ENCODE measurements around the gene GAREM1.
A peak's percentile ranks its signal among the peaks of the same experiment; 100 is the strongest.
"Not testable (repeated sequence)": the region's sequence is repeated elsewhere in the genome, so short reads cannot be mapped to it uniquely, and the experiment has no call there.

The GAREM1 gene

DNA sequence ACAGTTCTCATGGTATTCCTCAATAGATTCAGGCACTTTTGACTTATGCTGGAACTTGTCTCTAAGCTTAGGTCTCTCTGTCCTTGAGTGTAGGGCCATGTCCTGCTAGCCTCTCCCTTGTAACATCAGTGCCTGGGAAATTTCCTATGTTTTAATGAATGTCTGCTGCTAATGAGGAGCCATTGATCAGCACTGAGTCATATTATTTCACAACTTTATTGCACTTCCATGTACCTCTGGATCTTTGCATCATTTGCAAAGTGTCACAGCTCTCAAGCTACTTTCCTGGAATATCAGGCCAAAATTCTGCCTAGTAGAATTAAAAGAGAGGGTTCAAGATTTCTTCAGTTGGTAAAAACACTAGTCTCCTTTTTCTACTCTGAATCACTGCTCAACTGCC is 102.5 kb downstream of the GAREM1 start:
- peak; percentile 66 for DNase-seq (ENCODE audit: low spot score)

DNA sequence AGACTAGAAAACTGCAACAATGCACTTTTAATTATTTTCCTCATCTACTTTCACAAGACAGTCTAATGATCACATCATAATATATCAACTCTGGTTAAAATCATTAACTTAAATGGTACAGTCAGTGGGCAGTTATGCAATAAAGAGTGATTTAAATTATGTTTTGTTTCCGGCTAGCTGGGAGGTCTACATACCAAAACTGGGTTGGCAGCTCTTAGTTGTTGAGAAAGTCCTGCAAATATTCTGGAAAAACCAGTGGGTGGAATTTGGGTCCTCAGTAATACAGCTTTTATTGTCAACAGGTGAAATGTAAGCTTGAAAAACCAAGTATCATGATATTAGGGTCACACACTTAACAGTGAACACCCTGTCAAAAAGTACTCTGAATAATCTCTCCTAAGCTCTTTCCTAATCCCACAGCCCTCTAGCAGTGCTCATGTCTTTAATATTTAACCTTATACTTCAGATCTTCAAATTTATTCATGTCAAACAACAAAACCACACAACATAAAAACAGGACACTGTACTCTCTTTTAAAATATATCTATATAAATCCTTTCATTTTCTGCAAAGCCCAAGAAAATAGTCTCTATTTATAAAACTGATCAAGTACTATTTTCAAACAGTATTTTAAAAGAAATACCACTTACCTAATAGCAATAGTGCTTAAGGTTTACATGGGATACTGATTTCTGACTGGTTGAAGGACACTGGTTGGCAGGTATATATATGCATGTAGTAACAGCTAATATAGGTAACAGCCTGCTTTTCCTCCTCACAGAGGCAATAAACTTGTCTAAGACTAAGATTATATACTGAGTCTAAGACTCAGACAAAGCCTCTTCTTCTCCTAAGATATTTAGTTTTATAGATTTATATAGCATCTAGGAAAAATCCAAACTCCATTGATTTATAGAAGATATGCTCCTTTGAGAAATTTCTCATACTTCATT is 103.8 kb downstream of the GAREM1 start:
- peak; percentile 61 for DNase-seq (ENCODE audit: low spot score)

DNA sequence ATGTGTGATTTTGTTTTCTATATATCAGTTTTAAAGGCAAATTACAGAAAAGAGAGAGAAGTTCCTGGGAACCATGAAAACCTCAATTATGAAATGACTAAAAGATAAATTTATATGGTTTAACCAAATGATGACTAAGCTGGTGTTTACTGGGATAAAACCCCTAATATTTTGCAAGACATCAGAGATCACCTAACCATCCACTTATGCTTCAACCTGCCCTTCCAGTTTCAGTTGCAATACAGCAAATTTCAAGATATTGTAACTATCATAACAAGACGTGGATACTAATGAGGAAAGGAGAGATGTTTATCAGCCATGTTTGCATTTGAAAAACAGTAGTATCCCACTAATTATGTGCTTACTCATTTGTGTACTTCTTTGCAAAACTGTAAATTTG is 108.2 kb downstream of the GAREM1 start:
- DNase-seq (ENCODE audit: low spot score) = no peak

DNA sequence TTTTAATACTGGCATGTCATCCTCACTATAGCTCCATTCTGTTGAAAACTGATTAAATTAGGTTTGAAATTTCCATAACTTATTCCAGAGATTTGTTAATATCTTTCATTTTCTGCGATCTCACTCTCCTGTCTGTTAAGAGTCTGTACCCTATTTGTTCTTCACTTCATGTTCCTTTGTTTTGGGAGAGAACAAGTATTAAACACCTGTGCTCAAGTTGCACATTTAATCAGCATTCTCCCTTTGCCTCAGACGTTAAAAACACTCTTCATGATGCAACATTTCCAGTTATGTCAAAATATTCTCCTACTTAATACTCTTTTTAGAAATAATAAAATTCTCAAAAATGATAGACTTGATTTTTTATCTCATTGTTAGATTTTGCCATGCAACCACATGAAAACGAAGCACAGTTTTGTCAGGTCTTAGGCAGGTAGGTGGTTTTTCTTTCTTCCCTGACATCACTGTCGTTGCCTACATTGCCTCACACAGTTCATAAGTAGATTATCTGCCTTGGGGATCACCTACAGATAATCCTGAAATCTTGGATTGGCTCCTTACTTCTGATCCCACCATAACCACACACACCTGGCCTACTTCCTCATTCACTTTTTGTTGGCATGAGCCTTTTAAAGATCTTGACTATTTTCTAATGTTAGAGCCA is 109.9 kb downstream of the GAREM1 start:
- no peak for DNase-seq (ENCODE audit: low spot score)

DNA sequence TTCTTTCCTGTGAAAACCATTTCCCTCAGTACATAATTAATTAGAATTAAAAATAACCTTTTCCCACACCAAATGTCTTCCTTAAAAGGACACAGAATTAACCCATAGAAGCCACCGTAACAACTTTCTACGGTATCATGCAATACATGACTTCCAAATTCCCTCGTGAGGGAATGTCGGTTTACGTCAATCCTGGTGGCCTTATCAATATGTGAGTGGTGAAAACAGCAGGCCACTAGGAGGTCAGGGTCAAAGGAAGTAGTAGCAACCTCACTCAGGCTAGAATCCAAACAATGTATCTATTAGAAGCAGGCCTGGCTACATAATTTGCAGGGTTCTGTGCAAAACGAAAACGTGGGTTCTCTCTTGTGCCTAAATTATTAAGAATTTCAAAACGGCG is 112.2 kb downstream of the GAREM1 start:
- DNase-seq (ENCODE audit: low spot score) = no peak

DNA sequence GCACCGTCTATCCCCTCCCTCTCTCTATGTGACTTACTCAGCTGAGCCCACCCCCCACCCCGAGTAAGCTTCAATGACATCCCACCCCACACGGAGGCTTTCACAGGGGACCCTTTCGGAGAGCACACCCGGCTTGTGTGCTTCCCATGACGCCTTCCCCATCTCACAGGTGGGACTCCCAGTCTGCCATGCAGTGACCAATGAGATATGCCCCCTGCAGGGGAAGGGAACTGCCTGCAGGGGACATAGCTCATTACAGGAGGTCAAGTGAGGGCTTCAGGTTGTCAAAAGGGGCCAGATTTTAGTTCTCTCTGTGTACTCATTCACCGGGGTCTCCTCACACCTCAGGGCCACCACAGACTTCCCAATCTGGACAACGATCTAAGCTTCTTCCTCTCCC is 112.6 kb downstream of the GAREM1 start:
- no peak for DNase-seq (ENCODE audit: low spot score)

DNA sequence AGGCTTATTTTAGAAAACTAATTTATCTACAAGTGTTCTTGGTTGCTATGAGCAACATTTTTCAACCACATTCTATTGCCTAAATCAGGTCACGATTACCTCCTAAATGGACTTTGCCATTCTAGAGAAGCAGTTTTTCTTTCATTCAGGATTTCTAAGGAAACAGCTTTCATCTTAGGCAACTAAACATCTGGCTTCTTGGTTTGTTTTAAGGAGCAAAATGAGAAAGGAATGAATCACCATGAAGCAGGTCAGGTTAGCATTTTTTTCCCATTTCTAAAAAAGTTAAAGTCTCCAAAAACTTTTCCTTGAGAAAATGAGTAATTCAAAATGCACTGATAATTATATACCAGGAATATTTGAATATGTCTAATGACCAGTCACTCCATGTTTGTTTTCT is 114.8 kb downstream of the GAREM1 start:
- DNase-seq (ENCODE audit: low spot score) = no peak

DNA sequence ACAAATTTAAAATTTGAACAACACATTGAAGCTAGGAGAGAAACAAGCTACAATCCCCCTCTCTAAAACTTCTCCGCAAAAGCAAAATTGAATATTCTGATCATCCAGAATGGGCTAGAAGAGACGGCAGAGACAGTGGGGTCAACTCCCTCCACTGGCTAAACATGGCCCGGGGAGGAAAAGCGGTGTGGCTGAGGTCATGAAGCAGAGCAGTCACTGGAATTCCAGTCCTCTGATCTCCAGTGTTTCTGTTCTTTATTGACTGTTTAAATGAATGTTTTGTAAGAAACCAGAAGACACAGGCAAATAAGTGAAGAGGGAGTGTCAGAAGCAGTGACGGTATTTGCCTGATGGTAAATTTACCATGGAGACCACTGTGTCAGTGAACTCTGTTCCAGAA is 116.2 kb downstream of the GAREM1 start:
- DNase-seq (ENCODE audit: low spot score) = no peak

DNA sequence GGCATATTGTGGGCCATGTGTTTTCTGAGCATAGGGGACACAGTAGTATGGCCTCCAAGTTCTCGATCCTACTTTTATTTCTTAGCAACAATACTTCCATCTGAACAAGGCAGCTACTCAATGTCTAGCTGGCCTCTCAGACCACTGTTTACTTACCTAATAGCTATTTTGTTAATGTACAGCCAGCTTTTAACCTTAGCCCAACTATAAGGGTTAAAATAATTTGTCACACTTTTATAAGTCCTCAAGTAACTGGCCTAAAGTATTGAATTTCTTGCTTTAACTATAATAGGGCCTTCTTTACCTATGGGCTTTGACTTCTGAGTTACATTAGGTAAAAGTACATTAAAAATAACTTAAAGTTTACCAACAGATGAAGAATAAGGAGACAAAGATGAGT is 117.4 kb downstream of the GAREM1 start:
- DNase-seq (ENCODE audit: low spot score) = no peak

DNA sequence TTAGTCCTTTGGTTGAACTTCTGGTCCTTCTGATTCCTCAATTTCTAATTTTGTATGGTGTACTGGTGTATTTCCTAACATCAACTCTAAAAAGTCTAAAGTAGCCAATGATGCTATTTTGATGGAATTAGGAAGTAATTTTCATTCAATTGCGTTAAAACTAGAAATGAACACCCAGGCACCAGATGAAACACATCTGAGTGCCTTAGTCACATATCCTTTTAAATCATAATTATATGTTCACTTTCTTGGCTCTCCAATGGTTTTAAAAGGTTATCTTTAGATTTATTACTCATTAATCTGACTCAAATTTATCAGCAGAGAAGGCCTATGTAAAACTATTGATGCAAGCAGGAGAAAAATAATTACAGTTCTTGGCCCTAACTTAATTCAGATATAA is 119.7 kb downstream of the GAREM1 start:
- no peak for DNase-seq (ENCODE audit: low spot score)

DNA sequence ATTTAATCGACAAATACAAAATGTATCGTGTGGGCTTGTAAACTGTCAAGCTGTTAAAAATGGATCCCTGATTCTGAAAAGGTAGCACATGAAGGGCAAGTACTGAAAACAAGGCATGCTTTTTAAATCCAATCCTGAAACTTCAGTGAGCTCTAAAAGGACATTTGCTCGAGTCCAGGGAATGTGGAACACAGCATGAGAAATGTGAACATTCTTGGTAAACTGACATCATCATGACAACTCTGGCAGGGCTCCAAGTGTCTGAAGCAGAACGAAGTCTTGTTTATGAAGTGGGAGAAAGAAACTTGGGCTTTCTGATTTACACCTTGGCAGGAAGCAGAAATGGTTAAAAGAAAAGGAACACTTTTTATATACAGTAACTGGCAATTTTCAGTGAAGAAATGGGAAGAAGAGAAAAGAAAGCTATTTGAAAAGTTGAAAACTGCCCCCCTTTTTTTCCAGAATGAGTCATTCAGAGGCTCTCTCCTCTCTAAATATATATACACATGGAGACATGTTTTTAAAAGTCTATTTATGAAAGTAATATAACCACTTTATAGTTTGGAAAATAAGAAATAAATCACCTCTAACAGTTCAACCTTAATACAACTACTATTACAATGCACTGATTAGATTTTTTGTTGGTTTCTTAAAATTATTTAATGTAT is 120.8 kb downstream of the GAREM1 start:
- DNase-seq (ENCODE audit: low spot score) = peak; percentile 90

DNA sequence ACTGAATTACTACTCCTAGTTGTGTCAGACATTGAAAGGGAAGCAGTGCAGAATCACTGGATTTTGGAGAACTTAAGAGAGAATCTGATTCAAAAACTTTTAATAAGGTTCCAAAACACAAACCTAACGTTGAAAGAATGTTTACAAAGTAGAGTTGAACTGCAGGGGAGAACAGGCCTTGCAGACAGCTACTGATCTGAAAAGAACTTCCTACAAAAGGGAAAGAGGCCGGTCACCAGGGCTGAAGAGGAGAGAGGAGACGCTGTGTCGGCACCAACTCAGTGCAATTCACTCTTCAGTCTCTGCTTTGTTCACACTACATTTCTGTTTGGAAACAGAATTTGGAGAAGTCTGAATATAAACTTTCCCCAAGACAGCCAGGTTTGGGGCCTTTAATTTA is 124.0 kb downstream of the GAREM1 start:
- DNase-seq (ENCODE audit: low spot score) = no peak

DNA sequence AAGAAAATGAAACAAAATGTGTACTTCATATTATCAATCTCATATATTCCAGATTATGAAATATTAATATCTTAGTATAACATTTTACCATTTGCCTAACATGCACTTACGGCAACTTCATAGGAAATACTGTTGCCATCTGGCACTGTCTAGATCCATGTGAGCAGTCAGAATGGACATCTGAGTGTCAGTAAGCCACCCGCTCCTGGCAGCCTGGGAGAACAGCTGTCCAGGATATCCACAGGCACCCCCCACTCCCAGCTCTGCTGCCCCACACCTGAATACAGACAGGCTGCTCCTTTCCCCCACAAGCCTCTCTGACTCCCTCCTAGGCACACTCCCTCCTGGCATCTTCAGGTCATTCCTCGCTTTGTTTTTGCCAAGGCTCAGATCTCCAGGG is 127.0 kb downstream of the GAREM1 start:
- no peak for DNase-seq (ENCODE audit: low spot score)

DNA sequence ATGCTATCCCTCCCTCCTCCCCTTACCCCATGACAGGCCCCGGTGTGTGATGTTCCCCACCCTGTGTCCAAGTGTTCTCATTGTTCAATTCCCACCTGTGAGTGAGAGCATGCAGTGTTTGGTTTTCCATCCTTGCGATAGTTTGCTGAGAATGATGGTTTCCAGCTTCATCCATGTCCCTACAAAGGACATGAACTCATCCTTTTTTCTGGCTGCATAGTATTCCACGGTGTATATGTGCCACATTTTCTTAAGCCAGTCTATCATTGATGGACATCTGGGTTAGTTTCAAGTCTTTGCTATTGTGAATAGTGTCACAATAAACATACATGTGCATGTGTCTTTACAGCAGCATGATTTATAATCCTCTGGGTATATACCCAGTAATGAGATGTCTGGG is 129.6 kb downstream of the GAREM1 start:
- not testable (repeated sequence) for DNase-seq (ENCODE audit: low spot score)

DNA sequence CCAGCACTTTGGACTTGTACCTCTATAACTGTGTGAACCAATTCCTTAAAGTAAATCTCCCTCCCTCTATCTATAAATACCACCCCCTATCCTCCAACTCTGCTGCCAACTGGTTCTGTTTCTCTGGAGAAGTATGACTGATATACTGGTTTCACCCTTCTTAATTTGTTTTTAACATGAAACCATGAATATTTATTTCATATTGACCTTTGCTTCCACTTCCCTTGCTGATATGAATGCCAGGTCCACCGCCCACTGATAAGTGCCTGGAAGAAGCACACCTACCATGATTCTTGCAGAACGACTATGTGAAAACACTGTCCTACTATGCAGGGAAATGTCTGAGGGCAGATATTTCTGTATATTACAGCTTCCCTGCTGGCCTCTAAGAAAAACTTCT is 131.6 kb downstream of the GAREM1 start:
- DNase-seq (ENCODE audit: low spot score) = no peak

DNA sequence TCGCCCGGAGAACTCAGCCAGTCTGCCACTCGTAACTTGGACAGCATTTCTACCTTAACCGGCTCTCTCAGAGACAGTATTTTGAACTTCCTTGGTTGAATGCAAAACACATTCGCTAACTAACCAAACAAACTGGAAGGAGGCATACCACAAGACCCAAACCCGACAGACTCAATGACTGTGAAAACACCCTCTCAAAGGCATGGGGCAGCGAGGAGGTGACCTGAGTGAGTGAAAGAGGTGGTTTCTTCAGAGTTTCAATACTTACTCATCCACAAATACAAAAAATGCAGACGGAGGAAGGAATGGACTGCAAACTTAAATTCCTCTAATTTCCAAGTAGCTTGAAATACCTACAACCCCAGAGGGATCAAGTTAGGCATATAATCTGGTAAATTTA is 132.9 kb downstream of the GAREM1 start:
- DNase-seq (ENCODE audit: low spot score) = no peak

DNA sequence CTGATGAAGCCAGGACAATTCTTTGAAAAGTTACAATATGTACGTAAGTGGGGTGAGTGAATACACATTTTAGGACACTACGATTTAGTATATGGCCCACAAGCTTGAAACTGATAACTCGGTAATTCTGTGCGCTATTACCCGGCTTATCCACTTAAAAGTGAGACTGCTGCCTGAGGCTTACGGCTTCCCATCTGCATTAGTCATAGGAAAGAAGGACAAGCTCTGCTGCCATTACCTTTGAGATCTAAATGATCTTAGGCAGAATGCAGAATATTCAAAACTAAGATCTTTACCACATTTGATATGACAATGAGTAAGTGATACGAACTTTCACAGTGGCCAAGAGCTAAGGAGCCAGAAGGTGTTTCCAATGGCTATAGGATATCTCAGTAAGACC is 133.3 kb downstream of the GAREM1 start:
- no peak for DNase-seq (ENCODE audit: low spot score)

DNA sequence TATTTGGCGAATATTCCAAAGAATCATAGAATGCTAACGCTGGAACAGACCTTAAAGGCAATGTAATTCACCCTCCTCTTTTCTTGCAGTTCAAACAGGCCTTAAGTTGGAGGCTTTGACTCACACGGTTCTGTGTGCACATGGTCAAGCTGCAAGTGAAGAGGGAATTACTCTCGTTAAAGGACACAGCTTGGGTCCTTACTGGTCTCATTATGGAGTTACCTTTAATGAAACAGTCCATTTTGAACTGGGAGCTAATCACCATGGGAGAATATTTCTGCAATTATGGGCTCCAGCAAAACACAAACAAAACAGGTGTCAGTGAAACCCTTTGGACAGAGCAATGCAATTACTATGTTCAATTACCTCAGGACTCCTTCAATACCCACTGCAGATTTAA is 135.5 kb downstream of the GAREM1 start:
- no peak for DNase-seq (ENCODE audit: low spot score)

DNA sequence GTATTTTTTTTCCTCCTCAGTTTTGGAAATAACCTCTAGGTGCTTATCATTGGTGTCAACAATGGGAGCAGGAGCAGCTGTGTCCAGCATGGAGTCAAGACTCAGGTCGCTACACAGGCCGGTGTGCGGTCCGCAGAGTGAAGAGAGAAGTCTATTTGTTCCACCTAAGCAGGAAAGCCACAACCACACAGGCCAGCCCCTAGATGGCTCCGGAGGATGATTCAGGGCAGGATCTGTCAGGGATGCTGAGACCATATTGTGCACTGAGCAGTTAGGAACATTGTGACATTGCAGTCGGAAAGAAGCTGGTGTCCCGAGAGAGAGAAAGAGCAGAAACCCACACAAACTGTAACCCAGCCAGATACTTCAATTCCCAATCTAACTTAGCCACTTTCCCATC is 136.9 kb downstream of the GAREM1 start:
- DNase-seq (ENCODE audit: low spot score) = no peak

DNA sequence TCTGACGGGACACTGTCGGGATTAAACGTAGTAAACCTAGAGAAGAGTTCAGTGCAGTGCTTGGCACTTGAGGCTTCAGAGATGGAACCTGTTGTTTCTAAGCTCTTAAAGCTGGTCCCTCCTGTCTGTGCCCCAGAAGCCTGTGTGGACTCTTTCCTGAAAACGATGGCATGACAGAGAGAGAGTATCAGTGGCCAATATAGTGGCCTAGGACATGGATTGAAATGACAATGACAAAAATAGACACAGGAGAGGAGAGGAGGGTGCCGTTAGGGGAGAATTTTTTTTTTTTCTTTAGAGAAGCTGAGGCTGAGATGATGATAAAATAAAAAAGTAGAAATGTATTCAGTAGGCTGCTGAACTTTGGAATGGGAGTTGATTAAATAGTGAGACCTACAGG is 138.0 kb downstream of the GAREM1 start:
- DNase-seq (ENCODE audit: low spot score) = no peak

DNA sequence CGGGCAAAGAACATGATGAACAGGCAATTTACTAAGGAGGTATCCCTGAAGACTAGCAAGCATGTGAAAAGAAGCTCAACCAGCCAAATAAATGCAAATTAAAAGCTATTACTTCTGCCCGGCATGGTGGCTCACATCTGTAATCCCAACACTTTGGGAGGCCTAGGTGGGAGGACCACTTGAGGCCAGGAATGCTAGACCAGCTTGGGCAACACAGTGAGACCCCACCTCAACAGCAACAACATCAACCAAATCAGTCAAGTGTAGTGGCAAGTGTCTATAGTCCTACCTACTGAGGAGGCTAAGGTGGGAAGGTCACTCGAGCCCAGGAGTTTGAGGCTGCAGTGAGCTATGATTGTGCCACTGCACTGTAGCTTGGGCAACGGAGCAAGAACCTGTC is 141.7 kb downstream of the GAREM1 start:
- no peak for DNase-seq (ENCODE audit: low spot score)

DNA sequence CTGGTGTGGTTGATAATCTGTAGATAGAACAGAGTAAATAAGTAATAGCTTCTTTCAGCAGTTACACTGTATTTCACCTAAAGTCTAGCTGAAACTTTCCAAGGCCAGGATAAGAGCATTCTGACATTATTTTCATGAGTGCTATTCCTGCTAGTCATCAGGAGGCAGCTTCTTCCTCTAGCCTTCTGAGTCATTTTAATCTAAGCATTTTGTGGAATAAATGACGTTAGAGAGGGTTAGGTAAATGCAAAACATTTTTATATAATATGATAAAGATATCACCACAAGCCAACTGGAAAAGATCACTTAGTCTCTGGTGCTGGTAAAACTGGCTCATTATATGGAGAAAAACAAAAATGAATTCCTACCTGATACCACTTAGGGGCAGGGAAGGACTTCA is 142.3 kb downstream of the GAREM1 start:
- no peak for DNase-seq (ENCODE audit: low spot score)
